ENCODE results near the gene PRKG1.

- TF ChIP-seq, protein P1, sequence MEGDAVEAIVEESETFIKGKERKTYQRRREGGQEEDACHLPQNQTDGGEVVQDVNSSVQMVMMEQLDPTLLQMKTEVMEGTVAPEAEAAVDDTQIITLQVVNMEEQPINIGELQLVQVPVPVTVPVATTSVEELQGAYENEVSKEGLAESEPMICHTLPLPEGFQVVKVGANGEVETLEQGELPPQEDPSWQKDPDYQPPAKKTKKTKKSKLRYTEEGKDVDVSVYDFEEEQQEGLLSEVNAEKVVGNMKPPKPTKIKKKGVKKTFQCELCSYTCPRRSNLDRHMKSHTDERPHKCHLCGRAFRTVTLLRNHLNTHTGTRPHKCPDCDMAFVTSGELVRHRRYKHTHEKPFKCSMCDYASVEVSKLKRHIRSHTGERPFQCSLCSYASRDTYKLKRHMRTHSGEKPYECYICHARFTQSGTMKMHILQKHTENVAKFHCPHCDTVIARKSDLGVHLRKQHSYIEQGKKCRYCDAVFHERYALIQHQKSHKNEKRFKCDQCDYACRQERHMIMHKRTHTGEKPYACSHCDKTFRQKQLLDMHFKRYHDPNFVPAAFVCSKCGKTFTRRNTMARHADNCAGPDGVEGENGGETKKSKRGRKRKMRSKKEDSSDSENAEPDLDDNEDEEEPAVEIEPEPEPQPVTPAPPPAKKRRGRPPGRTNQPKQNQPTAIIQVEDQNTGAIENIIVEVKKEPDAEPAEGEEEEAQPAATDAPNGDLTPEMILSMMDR (IDR thresholded peaks at IDR 0.05; ENCODE audit: low read depth, low read length, poor library complexity, severe bottlenecking): no peak
- no peak for TF ChIP-seq EZH2phosphoT487 (IDR thresholded peaks at IDR 0.05; ENCODE audit: borderline replicate concordance, low read length)
These were observed 45.9 kb upstream of the PRKG1 start for GRCh38 chr10:51028420-51028819.
